Measurements from ENCODE around the gene CENPK. TPM values are rescaled to one million over a fixed set of nuclear protein-coding genes. Genes with fewer than 3 reads are reported as not detected.

CENPK gene
- total and polyA plus RNA-seq, 9 of the 15 experiments (the other 6 are each of a cell fraction or from before 2014, with no cell fraction given): 30.8 to 134 (median 69.0) TPM

DNA sequence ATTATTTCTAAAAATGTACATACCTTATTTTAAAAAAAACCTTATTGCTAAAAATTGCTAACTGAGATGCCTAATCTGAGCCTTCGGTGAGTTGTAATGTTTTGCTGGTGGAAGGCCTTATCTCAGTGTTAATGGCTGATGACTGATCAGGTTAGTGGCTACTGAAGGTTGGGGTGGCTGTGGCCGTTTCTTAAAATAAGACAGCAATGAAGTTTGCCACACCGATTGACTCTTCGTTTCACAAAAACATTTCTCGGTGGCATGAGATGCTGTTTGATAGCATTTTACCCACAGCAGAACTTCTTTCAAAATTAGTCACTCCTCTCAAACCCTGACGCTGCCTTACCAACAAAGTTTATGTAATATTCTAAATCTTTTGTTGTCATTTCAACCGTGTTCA is 14.7 kb downstream of the CENPK start:
- ChIA-PET POLR2A (no interaction called here), CTCF (ENCODE audit: low intra/inter-chr PET ratio) (no interaction called here)
- H4K20me1 ChIP-seq (replicated peaks; ENCODE audit: control insufficient read depth, insufficient read depth, low read length): no peaks in the 10 kb centered on the region
- intact Hi-C loops (cut with micrococcal nuclease): no loop called here
- no peaks in the 10 kb centered on the region for H3K9me1 ChIP-seq (ENCODE audit: control insufficient read depth, insufficient read depth, low read length)
- H2AFZ ChIP-seq (ENCODE audit: low read depth, low read length): no peak overlapping the region
- H3K9me3 ChIP-seq (replicated peaks; ENCODE audit: control insufficient read depth, insufficient read depth, low read depth, low read length): no peaks in the 10 kb centered on the region
- ATAC-seq (no peak), FAIRE-seq (no peak), DNase-seq (ENCODE audit: extremely low read depth in 1 of 4, low spot score in 3 of 4) (no peak)
- in situ Hi-C loops (cut with MboI): no loop called here
- H3K4me3 ChIP-seq: no peak overlapping the region
- no peak overlapping the region for H3K27ac ChIP-seq (ENCODE audit: extremely low read depth, low read depth, low read length)
- TF ChIP-seq, protein P1, sequence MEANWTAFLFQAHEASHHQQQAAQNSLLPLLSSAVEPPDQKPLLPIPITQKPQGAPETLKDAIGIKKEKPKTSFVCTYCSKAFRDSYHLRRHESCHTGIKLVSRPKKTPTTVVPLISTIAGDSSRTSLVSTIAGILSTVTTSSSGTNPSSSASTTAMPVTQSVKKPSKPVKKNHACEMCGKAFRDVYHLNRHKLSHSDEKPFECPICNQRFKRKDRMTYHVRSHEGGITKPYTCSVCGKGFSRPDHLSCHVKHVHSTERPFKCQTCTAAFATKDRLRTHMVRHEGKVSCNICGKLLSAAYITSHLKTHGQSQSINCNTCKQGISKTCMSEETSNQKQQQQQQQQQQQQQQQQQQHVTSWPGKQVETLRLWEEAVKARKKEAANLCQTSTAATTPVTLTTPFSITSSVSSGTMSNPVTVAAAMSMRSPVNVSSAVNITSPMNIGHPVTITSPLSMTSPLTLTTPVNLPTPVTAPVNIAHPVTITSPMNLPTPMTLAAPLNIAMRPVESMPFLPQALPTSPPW (CRISPR knock-in tag; IDR thresholded peaks at IDR 0.05): no peak
- no peak for TF ChIP-seq ZNF253 (CRISPR knock-in tag; conservative IDR thresholded peaks at IDR 0.05)
- TF ChIP-seq LEF1 (IDR thresholded peaks at IDR 0.05): no peak
- TF ChIP-seq, protein P2, sequence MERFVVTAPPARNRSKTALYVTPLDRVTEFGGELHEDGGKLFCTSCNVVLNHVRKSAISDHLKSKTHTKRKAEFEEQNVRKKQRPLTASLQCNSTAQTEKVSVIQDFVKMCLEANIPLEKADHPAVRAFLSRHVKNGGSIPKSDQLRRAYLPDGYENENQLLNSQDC (CRISPR knock-in tag; IDR thresholded peaks at IDR 0.05): no peak
- no peak for TF ChIP-seq RAD51 (IDR thresholded peaks at IDR 0.05; ENCODE audit: borderline replicate concordance, low read depth)
- TF ChIP-seq, protein P3, sequence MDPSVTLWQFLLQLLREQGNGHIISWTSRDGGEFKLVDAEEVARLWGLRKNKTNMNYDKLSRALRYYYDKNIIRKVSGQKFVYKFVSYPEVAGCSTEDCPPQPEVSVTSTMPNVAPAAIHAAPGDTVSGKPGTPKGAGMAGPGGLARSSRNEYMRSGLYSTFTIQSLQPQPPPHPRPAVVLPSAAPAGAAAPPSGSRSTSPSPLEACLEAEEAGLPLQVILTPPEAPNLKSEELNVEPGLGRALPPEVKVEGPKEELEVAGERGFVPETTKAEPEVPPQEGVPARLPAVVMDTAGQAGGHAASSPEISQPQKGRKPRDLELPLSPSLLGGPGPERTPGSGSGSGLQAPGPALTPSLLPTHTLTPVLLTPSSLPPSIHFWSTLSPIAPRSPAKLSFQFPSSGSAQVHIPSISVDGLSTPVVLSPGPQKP (CRISPR knock-in tag; IDR thresholded peaks at IDR 0.05): no peak
- TF ChIP-seq, protein P4, sequence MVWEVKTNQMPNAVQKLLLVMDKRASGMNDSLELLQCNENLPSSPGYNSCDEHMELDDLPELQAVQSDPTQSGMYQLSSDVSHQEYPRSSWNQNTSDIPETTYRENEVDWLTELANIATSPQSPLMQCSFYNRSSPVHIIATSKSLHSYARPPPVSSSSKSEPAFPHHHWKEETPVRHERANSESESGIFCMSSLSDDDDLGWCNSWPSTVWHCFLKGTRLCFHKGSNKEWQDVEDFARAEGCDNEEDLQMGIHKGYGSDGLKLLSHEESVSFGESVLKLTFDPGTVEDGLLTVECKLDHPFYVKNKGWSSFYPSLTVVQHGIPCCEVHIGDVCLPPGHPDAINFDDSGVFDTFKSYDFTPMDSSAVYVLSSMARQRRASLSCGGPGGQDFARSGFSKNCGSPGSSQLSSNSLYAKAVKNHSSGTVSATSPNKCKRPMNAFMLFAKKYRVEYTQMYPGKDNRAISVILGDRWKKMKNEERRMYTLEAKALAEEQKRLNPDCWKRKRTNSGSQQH (CRISPR knock-in tag; IDR thresholded peaks at IDR 0.05): no peak
- TF ChIP-seq, protein P5, sequence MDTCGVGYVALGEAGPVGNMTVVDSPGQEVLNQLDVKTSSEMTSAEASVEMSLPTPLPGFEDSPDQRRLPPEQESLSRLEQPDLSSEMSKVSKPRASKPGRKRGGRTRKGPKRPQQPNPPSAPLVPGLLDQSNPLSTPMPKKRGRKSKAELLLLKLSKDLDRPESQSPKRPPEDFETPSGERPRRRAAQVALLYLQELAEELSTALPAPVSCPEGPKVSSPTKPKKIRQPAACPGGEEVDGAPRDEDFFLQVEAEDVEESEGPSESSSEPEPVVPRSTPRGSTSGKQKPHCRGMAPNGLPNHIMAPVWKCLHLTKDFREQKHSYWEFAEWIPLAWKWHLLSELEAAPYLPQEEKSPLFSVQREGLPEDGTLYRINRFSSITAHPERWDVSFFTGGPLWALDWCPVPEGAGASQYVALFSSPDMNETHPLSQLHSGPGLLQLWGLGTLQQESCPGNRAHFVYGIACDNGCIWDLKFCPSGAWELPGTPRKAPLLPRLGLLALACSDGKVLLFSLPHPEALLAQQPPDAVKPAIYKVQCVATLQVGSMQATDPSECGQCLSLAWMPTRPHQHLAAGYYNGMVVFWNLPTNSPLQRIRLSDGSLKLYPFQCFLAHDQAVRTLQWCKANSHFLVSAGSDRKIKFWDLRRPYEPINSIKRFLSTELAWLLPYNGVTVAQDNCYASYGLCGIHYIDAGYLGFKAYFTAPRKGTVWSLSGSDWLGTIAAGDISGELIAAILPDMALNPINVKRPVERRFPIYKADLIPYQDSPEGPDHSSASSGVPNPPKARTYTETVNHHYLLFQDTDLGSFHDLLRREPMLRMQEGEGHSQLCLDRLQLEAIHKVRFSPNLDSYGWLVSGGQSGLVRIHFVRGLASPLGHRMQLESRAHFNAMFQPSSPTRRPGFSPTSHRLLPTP (IDR thresholded peaks at IDR 0.05; ENCODE audit: borderline replicate concordance, extremely low read depth, insufficient read length): no peak
- TF ChIP-seq CHD4 (IDR thresholded peaks at IDR 0.05; ENCODE audit: insufficient read depth, insufficient replicate concordance, low read depth, low read length, poor library complexity, severe bottlenecking): no peak
- no peak for TF ChIP-seq ZNF224 (CRISPR knock-in tag; IDR thresholded peaks at IDR 0.05)
- TF ChIP-seq, protein P6, sequence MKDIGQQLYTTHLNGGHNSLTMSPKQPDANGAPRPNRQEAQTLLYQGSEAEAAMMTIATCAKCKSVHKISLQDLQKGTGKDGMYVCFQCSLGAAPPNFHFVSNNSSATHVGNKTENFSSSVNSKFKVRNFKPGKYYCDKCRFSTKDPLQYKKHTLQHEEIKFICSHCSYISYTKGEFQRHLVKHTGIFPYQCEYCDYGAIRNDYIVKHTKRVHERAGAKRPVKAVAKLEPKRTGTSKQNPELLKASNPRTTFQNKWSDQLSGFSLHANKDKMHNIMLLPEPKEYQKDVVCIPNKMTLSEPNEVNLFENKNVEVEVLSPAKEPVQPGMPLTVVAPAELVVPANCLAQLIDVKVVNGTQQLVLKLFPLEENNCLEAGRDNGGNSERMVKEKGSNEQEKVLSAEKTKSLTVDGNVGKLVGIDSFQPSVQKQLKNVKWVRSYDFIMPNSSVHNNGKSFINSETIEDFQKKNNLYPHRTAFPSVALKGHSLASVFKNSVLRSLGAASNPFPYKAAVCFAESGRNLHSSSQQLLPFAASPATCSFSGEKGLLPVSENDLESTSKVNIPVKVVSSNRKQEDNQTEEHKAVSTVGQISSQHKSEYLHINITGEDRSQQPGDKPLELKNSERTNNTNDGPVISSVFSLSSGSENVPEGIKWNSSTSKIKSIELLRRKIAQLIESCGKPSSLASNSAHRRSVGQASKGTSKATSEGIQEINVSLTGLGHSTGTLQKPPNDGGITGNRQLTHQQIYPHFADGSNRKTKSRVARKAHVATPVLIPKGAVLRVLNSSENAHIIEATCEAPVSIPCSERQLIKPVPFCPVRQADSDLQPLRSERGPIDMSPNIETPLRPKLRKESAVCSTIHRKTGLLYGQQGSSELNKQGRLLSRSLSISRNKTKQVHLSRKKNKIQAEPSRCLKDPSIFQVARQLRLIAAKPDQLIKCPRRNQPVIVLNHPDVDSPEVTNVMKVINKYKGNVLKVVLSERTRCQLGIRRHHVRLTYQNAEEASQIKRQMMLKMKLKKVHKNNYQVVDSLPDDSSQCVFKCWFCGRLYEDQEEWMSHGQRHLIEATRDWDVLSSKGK (CRISPR knock-in tag; IDR thresholded peaks at IDR 0.05): no peak
- H3K79me2 ChIP-seq (ENCODE audit: control insufficient read depth, insufficient read depth, low read length): 0 out of 3 replicates have a peak, but pooled peaks cover 3% of the 10 kb centered on the region
- no peak overlapping the region for H3K9ac ChIP-seq (ENCODE audit: insufficient read depth in 1 of 2, low read depth in 2 of 2, low read length in 2 of 2)
- no TSS peak for BruUV-seq (replicated peaks)
- H3K27me3 ChIP-seq (ENCODE audit: control insufficient read depth in 2 of 2, insufficient read depth in 2 of 2, low read length in 2 of 2): no peaks in the 10 kb centered on the region
- no peaks in the 10 kb centered on the region for H3K4me1 ChIP-seq (replicated peaks in 1 of 2; ENCODE audit: control insufficient read depth in 2 of 2, insufficient read depth in 2 of 2, low read length in 2 of 2)
- peaks cover 66% of the 10 kb centered on the region for H3K36me3 ChIP-seq (ENCODE audit: control insufficient read depth, insufficient read depth, low read length)
- 94% methylated on average over 7 of the region's 7 CpGs for WGBS (ENCODE audit: insufficient coverage, low coverage, missing lambda C conversion rate)
- H3K4me2 ChIP-seq (ENCODE audit: insufficient read depth, low read length): no peak overlapping the region

All from K562 (cell line).